ENCODE measurements around the gene KIAA0513.

The KIAA0513 gene

DNA sequence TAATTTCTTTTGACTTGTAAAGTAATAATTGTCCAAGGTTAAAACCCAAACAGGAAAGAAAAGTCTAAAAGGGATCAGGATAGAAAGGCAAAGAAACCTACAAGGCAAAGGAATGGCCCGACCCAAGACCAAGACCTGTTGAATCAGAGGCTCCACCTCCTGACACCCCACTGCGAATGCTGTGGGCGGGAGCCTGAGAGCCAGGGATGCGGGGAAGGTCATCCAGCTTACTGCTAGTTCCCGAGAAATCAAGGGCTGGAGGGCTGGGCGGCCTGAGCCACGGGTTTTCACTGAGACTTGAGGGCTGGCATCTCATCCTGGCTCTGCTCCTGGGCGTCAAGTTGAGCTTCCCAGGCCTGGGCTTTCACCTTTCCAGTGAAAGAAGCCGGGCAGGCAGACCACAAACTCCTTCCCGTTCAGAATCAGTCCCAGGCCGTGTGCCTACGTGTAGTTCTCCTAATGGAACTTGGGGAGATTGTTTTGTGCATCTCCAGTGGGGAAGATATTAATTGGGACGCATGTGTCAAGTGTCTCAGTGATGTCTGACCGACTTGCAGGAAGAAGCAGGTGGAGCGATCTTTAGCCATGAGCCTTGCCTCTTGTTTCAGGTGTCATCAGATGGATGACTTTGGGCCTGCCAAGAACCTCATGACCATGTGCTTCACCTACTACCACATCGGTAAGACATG is 47.8 kb downstream of the KIAA0513 start:
- DNase-seq: no peak

DNA sequence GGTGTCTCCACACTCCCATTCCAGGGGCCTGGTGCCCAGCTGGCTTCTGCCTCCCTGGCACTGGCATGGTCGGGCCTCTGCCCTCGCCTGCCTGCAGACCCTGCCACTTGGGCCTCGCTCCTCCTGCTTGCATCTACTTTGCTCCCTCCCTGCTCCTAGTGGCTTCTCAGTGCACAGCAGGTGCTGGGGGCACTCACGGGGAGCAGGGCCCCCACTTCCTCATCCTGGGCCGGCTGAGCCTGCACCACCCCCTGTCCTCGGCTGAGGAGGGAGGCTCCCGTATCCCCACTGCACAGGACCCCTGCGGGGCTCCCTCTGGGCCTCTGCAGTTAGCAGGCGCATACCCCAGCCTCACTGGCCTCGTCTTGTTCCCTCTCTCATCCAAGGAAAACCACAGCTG is 49.4 kb downstream of the KIAA0513 start:
- DNase-seq: no peak

DNA sequence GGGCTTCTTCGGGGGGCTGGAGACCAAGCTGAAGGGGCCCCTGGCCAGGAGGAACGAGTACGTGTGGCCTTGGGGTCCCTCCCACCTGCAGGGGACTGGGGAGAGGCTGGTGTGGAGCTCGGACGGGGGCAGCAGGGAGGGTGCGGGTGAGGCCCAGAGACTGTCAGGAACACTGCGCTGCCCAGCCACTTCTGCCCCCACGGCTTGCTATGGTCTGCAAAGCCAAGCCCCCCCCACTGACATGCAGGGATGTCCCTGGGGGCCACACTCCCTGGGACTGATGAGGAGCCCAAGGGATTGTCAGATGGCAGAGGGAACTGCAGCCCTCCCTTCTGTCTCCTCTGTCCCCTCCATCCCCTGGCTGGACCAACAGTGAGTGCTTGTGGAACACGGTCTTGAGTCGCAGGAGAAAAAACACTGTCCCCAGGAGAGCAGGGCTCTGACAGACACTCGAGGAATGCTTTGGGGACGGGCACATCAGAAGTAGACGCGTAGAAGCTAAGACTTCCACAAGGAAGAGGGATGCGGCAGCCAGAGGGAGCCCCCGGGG is 50.1 kb downstream of the KIAA0513 start:
- no peak for DNase-seq

DNA sequence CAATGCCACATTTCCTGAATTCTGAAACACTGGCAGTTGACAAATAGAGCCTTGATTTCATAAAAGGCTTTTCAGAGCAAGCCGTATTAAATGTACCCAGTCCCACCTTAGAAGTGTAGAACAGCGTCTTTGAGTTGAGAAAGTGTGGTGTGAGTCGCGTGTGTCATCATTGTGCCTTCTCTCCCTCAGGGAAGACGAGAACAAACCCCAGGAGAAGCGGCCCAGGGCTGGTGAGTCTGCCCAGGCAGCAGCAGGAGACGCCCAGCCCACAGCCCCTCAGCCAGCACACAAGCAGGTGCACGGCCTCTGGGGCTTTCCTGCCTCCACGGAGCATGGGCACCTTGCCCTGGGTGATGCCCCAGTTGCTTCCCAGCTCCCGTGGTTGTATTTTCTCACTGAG is 50.6 kb downstream of the KIAA0513 start:
- no peak for DNase-seq

DNA sequence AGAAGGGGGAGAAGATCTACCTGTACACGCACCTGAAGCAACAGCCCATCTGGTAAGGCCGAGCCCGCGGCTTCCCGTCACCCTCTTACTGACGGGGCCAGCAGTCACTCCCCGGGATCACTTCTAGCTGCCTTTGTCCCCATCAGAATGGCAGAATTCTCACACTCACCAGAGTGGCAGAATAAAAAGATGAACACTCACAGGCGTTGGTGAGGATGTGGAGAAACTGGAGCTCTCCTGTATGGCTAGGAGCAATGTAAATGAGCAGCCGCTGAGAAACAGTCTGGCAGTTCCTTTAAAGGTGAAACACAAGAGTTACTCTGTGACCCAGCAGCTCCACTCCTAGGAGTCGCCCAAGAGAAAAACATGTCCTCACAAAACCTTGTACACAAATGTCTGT is 51.4 kb downstream of the KIAA0513 start:
- no peak for DNase-seq

DNA sequence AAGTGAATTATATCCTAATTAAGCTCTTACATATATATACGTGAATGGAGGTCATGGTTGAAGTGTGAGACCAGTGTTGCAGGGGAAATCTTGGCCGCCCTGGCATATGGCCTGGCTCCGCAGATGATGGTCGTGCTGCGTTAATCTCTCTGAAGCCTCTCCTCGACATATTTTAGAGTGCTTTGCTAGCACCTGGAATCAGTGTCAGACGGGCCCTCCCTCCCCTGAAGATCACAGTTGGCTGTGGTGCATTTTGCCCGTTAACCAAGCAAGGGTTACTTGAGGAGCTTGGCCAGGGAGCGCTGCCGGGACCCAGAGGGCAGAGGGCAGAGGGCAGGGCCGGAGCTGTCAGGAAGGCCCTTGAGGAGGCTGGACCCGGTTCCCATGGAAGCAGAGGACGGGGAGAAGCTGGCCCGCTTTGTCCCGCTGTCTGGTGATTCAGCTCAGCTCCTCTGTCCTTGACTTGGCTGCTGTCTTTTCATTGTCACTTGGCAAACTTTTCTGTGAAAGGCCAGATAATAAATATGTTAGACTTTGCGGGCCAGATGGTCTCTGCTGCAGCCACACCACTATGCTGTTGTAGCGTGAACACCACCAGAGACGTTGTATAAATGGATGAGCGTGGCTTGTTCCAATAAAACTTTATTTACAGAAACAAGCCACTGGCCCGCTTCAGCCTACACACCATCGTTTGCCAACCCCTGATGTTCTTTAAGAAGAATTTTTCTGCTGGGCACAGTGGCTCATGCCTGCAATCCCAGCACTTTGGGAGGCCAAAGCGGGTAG is 52.4 kb downstream of the KIAA0513 start:
- DNase-seq: no peak

DNA sequence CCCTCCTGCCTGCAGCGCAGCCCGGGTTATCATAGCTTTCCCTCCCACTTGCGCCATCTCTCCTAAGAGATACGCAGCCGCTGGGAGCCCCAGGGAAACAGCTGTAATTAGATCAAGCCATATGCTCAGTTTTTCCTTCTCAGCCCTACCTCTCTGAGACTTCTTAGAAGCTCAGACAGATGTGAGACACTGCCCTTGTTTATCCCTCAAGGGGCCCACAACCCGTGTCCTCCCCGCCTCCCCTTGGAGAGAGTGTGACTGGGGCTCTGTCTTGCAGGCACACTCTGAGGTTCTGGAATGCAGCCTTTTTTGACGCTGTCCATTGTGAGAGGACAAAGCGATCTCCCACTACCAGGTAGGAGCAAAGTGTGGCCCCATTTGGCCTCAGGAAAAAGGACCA is 53.4 kb downstream of the KIAA0513 start:
- DNase-seq: no peak

DNA sequence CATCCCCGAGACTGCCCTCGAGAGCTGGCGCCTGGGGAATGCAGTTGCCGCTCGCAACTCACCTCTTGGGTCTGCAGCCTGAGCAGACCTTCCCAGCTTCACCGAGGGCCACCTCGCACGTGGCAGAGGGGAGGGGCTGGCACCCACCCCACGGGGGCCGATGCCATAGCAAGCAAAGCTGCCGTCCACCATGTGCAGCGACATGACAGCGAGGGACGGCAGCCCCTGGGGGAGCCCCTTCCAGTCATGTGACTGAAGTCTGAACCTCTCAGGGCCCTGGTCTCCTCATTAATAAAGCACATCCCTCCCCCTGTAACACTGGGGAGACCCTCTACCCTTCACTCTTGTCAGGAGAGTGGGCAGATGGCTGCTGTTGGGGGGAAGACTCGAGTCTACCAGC is 54.2 kb downstream of the KIAA0513 start:
- DNase-seq: no peak

DNA sequence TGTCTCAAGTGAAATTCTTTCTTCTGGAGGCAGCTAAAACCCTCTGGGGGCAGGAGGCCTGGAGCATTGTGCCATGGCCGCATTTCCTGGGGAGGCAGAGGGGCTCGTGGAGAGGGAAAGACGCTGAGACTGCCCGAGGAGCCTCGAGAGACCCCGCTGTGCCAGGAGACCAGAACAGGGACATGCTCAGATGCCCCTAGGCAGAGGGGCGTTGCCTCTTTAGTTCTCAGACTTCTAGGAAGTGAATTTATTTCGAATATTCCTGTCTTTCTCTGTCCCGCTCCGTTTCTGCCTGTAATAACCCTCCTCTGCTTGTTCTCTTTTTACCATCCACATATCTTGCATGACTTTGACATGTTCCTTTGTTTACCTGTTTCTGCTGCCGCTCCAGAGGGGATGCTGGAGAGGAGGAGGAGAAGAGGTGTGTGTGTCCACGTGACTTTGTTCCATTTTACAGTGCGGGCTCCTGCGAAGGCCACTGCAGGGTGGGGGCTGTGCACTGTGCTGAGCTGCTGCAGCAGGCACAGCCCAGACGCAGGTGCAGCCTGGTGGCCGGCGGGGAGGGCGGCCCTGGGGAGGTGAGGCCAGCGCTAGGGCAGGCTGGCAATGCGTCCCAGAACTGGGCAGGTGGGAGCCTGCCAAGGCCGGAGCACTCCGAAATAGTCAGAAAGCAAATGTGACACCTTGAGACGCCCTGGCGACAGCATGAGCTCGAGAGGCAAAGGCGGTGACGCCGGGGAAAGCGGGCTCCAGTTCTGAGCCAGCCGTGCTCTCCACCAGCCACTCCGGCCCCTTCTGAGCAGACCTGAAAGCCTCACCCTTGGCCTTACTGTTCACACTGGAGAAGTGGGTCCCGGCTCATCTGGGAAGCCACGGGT is 54.8 kb downstream of the KIAA0513 start:
- DNase-seq: no peak

DNA sequence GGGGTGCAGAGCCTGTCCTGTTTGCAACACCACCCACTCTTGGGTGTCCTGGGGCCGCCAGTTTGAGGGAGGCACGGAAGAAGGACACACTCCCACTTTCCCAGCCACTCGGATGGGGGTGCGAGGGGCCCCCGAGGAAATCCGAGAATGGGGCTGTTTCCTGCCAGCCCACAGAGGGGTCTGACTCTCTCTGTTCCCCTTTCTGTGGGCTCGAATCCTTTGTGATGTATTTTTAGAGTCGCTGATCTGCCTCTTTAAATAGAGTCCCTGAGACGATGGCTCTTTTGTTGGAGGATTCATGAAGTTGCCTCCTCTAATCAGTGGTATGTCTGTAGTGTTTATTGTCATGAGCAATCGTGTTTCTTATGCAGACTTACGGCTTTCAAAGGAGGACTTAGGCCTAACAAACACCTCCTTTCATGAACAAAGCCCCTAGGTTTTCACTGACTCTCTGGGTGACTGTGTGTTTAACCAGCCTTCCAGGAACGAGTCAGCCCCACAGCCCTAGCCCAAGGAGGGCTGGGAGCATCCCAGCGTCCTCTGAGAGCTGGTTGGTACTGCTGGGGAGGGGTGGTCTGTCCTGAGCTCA is 55.5 kb downstream of the KIAA0513 start:
- no peak for DNase-seq

DNA sequence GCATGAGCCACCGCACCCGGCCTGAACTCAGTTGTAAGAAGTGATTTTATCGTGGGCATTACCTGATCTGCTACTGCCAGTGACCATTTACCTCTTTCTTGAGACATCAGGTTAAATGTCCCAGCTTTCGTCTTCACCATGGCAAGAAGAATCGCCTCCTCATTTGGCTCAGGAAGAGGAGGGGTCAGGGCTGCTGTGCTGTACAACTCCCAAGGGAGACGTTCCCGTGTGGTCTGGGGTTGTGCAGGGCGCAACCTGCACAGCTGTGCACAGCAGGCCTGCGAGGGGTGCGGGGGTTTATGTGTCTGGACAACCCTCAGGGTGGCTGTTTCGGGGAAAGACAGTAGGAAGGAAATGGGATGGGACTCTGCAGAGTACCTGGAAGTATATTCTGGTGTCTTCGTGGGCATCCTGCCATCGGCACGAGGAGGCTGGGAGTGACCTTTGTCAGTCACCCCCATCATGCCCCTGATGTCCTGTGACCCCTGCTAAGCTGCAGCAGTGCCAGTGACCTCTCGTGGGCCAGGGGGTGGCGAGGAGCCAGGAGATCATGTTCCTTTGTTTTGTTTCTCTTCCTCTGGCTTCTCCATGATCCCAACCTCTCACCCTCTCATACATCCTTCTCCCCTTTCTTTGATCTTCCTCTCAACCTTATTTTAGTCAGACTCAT is 57.4 kb downstream of the KIAA0513 start:
- no peak for DNase-seq

DNA sequence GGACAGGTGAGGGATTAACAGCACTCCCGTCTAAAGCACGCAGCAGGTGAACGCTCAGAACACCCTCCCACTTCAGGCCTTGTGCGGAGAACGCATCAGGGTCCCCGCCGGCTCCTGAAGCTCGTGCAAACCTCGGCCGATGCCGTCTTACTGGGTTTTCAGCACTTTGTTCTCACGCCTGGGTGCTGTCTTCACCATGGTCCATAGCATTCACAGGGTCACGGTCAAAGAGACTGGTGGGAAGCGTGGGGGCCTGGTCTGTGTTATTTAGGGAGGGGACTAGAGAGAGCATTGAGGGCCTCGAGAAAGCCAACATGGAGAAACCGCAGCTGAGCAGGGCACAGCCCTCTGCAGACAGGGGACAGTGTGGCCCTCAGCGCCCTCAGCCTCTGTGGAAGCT is 58.1 kb downstream of the KIAA0513 start:
- no peak for DNase-seq

DNA sequence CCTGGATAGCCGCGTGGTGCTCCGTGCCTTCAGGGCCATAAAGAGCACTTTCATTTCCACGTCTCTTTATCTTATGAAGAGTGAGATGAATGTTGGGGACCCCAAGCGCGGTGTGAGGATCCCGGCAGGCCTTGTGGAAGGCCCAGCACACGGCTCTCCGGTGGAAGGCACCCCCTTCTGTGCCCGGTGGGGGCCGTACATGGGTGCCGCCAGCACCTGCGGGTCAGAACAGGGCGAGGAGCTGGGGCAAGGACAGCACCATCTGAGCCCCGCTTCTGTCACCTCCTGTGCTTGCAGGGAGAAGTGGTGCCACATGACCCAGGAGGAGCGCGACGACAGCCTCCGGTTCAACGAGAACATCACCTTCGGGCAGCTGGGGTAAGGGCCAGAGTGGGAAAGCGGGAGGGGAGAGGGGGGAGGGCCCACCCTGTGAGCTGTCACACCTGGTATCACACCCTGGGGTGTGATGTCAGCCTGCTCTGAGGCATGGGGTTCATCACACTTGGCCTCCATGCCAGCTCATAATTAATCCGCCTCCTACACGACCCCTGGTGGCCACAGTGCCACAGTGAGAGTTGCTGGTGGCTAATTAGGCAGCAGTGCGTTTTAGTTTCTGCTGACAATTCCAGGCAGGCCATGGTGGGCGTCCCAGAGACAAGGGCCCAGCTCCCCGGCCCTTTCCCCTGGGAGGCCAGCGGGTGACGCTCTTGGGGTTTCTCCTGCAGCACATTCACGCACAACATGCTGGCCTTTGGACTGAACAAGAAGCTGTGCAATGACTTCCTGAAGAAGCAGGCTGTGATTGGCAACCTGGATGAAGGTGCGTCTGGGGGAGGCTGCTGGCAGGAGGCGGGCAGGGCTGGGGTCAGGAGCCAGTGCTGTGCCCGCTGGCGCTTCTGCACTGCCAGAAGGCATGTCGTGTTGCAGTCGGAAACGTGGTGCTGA is 59.0 kb downstream of the KIAA0513 start:
- DNase-seq: no peak

DNA sequence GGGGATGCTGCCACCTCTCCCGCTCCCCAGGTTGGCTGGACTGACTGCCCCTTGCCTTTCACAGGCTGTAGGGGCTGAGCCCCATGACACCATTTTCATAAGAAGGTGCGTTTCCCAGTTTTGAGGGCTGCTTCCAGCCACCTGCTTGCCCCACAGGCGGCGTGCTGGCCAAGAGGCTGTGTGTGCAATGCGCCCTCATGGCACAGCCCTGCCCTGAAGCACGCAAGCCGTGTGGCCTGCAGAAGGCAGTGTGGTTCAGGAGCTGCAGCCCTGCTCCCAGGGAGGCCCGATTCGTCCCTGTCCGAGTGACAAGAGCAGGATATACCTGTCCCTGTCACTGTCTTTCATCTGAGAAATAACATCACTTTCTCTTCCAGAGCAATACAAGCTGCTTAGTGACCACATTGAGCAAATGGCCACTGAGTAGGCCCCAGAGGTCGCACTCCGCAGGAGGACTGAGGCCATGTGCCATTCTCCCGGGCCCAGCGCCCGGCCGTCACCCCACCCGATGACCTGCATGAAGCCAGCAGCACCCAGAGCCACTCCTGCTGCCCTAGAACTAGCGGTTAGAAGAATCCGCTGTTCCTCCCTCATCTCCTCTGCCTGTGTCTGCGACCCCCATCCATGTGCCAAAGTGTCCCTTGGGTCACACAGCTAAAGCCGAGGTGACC is 60.4 kb downstream of the KIAA0513 start:
- no peak for DNase-seq

DNA sequence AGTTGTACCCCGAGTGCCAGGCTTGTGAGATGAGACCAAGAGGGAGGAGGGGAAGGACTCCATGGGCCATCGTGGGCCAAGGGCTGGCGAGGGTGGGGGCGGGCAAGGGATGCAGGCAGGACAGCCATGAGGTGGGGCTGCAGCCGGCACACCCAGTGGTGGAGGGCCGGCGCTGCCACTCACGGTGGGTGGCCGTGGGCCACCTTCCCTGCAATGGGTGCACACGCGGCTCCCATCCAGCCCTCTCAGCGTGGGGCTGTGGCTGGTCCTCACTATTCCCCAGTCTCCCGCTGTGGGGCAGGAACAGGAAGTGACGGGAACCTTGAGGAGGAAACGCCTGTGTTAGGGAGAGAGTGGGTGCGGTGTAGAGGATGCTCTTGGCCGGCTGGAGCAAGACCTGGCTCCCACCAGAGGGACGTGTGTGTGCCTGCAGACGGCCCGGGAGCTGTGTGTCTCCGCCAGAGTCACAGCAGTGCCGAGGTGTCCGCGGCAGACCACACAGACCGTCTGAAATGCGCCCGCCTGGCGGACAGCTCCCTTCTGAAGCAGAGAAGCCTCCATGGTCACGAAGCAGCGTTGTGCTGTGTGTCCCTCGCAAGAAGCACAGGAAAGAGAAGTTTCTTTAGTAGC is 61.1 kb downstream of the KIAA0513 start:
- no peak for DNase-seq

DNA sequence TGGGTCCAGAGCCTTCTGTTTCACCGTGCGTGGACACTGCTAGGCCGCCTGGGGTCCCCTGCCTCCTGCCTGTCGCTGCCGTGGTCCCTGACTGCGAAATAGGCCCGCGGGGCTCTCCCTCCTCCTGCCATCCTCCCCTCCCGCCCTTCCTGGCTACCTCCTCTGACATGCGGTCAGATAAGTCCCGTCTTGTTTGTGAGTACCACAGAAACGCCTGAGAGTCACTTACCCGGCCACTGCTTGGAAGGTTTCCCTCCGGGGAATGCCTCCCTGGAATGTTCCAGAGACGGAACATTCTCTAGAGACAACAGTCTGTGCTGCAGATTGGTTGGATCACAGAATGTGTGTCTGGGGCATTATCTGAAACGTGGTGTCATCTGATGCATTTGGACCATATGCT is 61.9 kb downstream of the KIAA0513 start:
- DNase-seq: no peak

DNA sequence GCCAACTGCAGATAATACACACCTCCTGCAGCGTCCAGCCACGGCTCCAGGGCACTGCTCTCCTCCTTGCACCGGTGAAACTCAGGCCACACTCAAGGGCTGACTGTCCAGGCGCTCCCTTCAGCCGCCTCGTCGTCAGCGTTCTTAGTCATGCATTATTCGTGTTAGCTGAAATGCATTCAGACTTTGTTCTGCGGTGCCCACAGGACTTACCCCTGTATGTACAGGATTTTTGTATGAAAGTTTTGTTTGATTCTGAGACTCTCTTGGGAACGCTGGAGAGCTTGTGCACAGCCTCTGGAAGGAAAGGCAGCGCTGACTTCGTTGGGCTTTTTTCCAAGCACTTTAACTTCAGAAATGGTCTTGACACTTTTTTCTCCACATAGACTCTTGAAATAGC is 62.6 kb downstream of the KIAA0513 start:
- DNase-seq: no peak

DNA sequence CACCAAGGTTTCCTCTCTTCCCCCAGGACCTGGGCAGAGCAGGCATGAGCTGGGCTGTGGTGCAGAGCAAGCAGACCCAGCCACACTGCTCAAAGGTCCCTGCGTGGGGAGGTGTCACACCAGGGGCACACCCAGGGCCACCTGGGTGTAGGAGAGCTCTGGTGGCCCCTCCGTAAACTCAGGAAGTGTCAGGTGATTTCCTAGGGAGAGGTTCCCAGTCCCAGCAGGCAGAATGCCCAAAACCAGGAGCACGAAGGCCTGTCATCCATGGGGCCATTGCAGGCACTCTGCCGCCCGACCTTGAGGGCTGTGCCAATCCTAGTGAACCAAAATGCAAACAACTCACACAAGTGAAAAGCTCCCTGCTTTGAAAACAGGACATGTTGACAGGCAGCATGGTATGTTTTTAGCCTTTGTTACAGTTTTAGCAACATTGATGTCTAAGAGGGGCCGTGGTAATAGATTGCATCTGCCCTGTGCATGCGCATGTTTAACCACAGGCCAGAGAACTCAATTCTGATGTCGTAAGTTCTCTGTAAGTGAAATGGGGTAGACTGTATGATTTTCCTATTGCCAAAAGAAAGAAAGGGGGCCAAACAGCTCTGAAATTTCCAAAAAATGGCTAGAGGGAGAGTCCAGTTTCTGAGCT is 63.4 kb downstream of the KIAA0513 start:
- no peak for DNase-seq

DNA sequence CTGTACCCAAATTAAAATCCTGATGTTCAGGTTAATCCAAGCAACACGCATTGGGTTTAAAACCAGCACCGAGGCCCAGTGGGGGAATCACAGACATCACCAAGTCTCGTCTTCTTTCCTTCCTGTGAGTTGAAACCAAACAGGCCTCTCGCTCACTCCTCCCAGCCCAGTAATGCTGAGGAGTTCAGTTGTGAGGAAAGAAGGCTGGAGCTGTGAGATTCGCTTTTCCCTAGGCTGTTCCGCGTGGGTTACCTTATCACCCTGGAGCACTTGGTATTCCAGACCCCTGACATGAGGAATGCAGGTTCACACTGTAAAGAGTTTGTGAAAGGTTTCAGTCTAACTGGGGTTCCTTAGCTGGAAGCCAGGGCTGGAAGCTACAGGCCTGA is 63.9 kb downstream of the KIAA0513 start:
- DNase-seq: no peak

DNA sequence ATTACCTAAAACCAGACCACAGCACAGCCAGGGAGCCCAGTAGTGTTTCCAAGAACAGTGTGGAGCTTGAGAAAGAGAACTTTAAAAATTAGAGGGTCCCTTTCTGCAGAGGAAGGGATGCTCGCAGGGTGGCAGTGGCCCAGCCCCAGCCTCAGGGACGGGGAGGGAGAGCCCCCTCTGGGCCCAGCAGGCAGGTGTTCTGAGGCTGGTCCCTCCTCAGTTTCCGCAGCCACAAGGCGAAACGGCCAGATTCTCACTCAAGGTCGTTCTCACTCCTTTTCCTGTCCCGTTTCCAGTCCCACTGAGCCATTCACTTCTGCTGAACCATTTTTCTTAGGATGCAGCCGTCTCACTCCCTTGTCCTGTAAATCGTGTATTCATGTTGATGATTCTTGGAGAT is 64.7 kb downstream of the KIAA0513 start:
- no peak for DNase-seq

Measured in NCI-H1048 (cell line).